Measurements from ENCODE around the gene DNAH17.

DNAH17 gene

DNA sequence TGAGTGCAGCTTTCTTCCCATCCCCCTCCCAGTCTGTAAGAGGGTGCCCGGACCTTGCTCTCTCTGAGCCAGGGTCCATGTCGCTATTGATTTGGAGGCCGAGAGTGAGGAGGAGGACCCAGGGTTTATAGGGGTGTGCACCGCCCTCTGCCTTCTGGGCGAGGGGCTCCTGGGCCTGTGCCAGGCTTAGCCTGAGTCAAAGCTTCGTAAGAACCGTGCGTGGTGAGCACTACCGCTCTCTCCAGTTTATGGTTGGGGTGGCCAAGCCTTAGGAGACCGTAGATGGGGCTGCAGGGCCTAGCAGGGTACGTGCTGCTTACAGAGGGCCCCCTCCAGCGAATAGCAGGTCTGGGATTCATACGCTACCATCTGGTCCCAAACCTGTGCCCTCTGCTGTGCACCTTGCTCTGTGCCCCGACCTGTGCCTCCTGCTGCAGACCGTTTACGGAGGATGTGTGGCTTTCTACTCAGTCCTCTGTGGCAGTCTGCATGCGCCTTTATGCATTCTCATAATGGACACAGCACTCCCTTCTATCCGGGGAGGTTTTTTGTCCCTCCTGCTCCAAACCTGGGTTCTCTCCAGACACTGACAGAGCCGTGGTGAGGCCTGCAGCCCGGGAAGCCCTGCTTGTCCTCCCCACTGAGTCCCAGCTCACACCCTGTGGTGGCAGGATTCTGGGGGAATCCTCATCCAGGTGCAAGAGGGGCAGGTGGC, 144.0 kb downstream of the DNAH17 start:
- TF ChIP-seq, protein P1, sequence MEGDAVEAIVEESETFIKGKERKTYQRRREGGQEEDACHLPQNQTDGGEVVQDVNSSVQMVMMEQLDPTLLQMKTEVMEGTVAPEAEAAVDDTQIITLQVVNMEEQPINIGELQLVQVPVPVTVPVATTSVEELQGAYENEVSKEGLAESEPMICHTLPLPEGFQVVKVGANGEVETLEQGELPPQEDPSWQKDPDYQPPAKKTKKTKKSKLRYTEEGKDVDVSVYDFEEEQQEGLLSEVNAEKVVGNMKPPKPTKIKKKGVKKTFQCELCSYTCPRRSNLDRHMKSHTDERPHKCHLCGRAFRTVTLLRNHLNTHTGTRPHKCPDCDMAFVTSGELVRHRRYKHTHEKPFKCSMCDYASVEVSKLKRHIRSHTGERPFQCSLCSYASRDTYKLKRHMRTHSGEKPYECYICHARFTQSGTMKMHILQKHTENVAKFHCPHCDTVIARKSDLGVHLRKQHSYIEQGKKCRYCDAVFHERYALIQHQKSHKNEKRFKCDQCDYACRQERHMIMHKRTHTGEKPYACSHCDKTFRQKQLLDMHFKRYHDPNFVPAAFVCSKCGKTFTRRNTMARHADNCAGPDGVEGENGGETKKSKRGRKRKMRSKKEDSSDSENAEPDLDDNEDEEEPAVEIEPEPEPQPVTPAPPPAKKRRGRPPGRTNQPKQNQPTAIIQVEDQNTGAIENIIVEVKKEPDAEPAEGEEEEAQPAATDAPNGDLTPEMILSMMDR (conservative IDR thresholded peaks at IDR 0.05; ENCODE audit: low read length): no peak
- H3K4me3 ChIP-seq (ENCODE audit: low read length): no peak overlapping the region
- DNase-seq (ENCODE audit: low read depth): no peak

DNA sequence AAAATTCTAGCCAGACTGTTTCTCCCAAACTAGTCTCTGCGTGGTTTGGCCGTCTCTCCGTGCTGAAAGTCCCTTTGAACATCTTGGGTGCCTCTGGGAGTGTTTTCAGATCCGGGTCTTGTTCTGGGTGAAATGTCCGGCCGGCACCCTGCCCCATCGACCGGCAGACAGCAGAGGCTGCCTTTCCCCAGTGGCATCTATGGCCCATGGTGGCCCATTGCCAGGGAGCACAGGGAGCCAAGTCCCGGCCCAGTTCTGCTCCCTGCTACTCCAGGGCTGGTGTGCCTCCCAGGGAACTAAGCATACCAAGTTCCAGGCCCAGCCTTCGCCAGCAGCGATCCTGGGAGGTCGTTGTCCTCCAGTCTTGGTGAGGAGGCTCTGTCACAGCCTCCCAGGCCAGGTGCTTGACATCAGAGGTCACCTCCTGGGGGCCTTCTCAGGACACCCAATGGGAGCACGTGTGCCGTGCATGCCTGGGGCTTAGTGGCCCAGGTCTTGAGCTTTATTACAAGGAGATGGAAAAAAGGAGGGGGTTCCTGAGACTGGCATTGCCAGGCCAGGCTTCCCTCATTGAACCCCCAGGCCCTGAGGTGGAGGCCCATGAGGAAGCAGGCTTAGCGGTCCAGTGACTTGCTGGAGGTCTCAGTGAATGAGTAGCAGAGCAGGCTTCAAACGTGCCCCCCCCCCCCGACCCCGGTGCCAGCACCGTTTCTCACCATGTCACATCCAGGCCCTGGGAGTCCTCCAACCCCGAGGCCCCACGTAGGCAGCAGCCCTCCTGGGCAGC, 144.8 kb downstream of the DNAH17 start:
- DNase-seq (ENCODE audit: low read depth): no peak
- TF ChIP-seq, protein P1 (conservative IDR thresholded peaks at IDR 0.05; ENCODE audit: low read length): no peak
- H3K4me3 ChIP-seq (ENCODE audit: low read length): no peak overlapping the region

DNA sequence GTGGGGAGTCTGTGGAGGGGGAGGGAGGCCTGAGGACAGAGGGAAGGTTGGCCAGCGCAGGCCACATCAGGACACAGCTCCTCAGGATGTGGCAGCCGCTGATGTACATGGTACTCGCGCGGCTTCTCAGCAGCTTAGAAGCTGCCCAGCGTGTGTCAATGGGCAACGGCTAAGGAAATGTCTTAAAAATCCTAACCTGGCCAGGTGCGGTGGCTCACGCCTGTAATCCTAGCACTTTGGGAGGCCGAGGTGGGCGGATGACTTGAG, 145.6 kb downstream of the DNAH17 start:
- TF ChIP-seq, protein P1 (conservative IDR thresholded peaks at IDR 0.05; ENCODE audit: low read length): no peak
- no peak overlapping the region for H3K4me3 ChIP-seq (ENCODE audit: low read length)
- no peak for DNase-seq (ENCODE audit: low read depth)

DNA sequence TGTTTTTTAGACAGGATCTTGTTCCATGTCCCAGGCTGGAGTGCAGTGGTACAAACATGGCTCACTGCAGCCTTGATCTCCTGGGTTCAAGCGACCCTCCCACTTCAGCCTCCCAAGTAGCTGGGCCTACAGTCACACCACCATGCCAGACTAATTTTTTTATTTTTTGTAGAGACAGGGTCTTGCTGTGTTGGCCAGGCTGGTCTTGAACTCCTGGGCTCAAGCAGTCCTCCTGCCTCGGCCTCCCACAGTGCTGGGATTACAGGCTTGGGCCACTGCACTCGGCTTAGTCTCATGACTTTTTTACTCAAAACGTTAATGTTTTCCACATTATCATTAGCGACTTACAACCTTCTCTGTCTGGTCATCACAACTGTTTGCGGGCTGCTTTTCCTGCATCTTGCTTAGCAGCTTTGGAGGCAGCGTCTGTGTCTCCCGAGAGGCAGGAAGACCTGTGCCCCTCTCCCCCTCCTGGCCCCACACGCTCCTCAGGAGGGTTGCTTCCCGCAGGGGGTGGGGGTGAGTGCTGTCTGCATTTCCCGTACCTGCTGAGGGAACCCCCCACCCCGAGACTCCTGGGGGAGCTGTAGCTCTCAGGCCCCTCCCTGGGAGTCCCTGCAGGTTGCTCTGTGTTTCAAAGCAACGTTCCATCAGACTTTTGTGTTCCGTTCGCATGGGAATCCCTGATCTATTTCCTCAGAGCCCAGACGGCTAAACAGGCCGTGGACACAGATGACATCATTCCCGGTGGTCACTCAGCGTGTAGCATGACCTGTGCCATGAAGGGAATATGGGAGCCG, 146.1 kb downstream of the DNAH17 start:
- no peak overlapping the region for H3K4me3 ChIP-seq (ENCODE audit: low read length)
- no peak for DNase-seq (ENCODE audit: low read depth)
- TF ChIP-seq, protein P1 (conservative IDR thresholded peaks at IDR 0.05; ENCODE audit: low read length): no peak

DNA sequence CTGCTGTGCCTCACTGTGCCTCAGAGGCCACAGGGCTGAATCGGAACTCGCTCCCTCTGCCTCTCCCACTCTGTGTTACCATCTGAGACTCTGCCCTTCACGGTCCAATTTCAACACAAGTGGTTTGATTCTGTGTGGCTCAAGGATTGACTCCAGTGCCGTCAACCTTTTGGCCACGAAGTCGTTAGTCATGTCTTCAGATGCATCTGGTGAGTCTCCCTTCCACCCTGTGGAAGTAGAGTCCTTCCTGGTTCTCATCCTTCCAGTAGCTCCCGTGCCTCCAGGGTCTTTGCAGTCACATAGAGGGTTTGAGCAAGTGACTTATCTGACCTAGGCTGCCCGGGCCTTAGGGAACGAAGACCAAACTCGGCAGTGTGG, 147.6 kb downstream of the DNAH17 start:
- no peak overlapping the region for H3K4me3 ChIP-seq (ENCODE audit: low read length)
- DNase-seq (ENCODE audit: low read depth): no peak
- TF ChIP-seq, protein P1 (conservative IDR thresholded peaks at IDR 0.05; ENCODE audit: low read length): no peak

DNA sequence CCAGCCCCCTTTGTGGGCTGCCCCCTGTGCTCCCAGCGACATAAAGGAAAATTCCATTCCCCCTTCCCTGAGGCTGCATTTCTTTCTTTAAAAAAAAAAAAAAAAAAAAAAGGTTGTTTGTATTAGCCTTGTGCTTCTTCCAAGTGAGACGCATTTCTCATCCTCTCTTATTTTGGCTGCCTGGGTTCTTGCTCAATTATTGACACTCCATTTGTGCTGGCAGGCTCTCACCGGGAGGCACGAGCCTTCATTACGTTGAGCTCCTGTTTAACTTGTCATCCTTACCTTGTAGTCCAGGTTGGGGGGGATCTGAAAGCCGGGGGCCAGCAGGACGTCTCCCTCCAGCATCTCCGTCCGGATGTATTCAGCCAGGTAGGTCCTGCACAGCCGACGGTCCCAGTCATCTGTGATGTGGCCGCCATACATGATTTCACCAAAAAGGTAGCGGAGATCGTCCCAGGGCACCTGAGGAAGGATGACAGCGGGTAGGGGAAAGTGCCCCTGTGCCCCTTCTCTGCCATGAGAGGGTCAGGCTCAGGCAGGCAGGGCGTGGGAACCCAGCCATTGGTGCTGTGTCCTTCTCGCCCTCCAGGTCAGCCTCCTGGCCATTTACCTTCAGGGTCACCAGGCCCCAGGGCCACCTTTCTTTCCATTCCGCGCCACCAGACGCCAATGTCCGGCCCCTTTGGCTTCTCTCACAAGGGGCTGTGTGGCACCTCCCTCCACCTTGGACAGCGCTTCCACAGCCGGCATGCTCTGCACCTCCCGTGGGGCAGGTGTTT, 148.2 kb downstream of the DNAH17 start:
- no peak for DNase-seq (ENCODE audit: low read depth)
- TF ChIP-seq, protein P1 (conservative IDR thresholded peaks at IDR 0.05; ENCODE audit: low read length): no peak
- no peak overlapping the region for H3K4me3 ChIP-seq (ENCODE audit: low read length)

Data from AG10803 (cell line).